HepG2 (cell line): ENCODE data around the gene MRPL43. TPM values are rescaled to one million over a fixed set of nuclear protein-coding genes. Genes with fewer than 3 reads are reported as not detected.

Experiments
- BRD4 ChIP-seq: sonication (generic); formaldehyde crosslinking; IDR thresholded peaks from 2 replicates; pipeline ENCODE4 v1.4.0; 2020; ENCODE audit warnings: missing genetic modification reagents
- ELF1 ChIP-seq: sonication (generic); formaldehyde crosslinking; IDR thresholded peaks from 2 replicates; pipeline ENCODE4 v1.4.0; 2020; ENCODE audit warnings: missing genetic modification reagents
- ETV5 ChIP-seq: IDR thresholded peaks from 2 replicates; pipeline ENCODE4 v1.6.1; 2018; ENCODE audit warnings: missing biosample characterization, missing genetic modification reagents, inconsistent platforms, borderline replicate concordance
- GLMP ChIP-seq: sonication (generic); formaldehyde crosslinking; IDR thresholded peaks from 2 replicates; pipeline ENCODE4 v1.9.0; 2021; ENCODE audit warnings: missing genetic modification reagents, mild to moderate bottlenecking, borderline replicate concordance
- HMG20B ChIP-seq: conservative IDR thresholded peaks from 2 replicates; pipeline ENCODE4 v1.6.1; 2016; ENCODE audit warnings: missing genetic modification reagents, missing compliant biosample characterization
- HMGA1 ChIP-seq: sonication (generic); formaldehyde crosslinking; conservative IDR thresholded peaks from 2 replicates; pipeline ENCODE4 v1.4.0; 2020; ENCODE audit warnings: missing genetic modification reagents
- MAFG ChIP-seq: sonication (generic); formaldehyde crosslinking; IDR thresholded peaks from 2 replicates; pipeline ENCODE4 v1.5.1; 2020; ENCODE audit warnings: mild to moderate bottlenecking, missing genetic modification reagents
- MXI1 ChIP-seq: IDR thresholded peaks from 3 replicates; pipeline ENCODE4 v1.6.1; 2012; ENCODE audit warnings: low read depth, low read length, inconsistent platforms, borderline replicate concordance
- NFATC3 ChIP-seq: sonication (generic); formaldehyde crosslinking; IDR thresholded peaks from 2 replicates; pipeline ENCODE4 v1.5.1; 2020; ENCODE audit warnings: mild to moderate bottlenecking, missing genetic modification reagents
- RARG ChIP-seq: sonication (generic); formaldehyde crosslinking; IDR thresholded peaks from 2 replicates; pipeline ENCODE4 v1.4.0; 2020; ENCODE audit warnings: low read depth, mild to moderate bottlenecking, missing genetic modification reagents
- REL ChIP-seq: sonication (generic); formaldehyde crosslinking; conservative IDR thresholded peaks from 2 replicates; pipeline ENCODE4 v1.8.0; 2022; ENCODE audit warnings: mild to moderate bottlenecking, missing genetic modification reagents, moderate library complexity
- SOX6 ChIP-seq, 2 experiments: fragments of 450-650 bp in 1 of 2; sonication (generic) in 1 of 2; formaldehyde crosslinking in 1 of 2; IDR thresholded peaks; 2 replicates each; pipeline versions ENCODE4 v1.4.0 to v1.6.1; 2017 to 2020; ENCODE audit warnings: antibody characterized with exemption in 1 of 2, mild to moderate bottlenecking in 1 of 2, missing genetic modification reagents in 1 of 2
- SP4 ChIP-seq: sonication (generic); formaldehyde crosslinking; IDR thresholded peaks from 2 replicates; pipeline ENCODE4 v1.8.1; 2023; ENCODE audit warnings: mild to moderate bottlenecking, missing genetic modification reagents
- ZBTB25 ChIP-seq: IDR thresholded peaks from 2 replicates; pipeline ENCODE4 v1.6.1; 2018; ENCODE audit warnings: missing genetic modification reagents
- ZBTB8A ChIP-seq: sonication (generic); formaldehyde crosslinking; IDR thresholded peaks from 2 replicates; pipeline ENCODE4 v1.4.0; 2020; ENCODE audit warnings: mild to moderate bottlenecking, low read depth, missing genetic modification reagents, borderline replicate concordance
- ZFP1 ChIP-seq: IDR thresholded peaks from 2 replicates; pipeline ENCODE4 v1.6.1; 2016
- ZFP37 ChIP-seq: sonication (generic); formaldehyde crosslinking; IDR thresholded peaks from 2 replicates; pipeline ENCODE4 v1.4.0; 2020; ENCODE audit warnings: missing genetic modification reagents, borderline replicate concordance
- ZFP90 ChIP-seq: sonication (generic); formaldehyde crosslinking; IDR thresholded peaks from 2 replicates; pipeline ENCODE4 v1.8.0; 2022; ENCODE audit warnings: missing genetic modification reagents, mild to moderate bottlenecking, inconsistent platforms, borderline replicate concordance
- ZNF234 ChIP-seq: sonication (generic); formaldehyde crosslinking; conservative IDR thresholded peaks from 2 replicates; pipeline ENCODE4 v1.5.1; 2020; ENCODE audit warnings: mild to moderate bottlenecking, missing genetic modification reagents
- ZNF274 ChIP-seq: sonication (generic); formaldehyde crosslinking; IDR thresholded peaks from 2 replicates; pipeline ENCODE4 v1.5.1; 2020; ENCODE audit warnings: mild to moderate bottlenecking, missing genetic modification reagents
- ZNF335 ChIP-seq: sonication (generic); formaldehyde crosslinking; IDR thresholded peaks from 2 replicates; pipeline ENCODE4 v1.4.0; 2020; ENCODE audit warnings: missing genetic modification reagents
- ZNF530 ChIP-seq: sonication (generic); formaldehyde crosslinking; IDR thresholded peaks from 2 replicates; pipeline ENCODE4 v1.5.0; 2020; ENCODE audit warnings: low read depth, mild to moderate bottlenecking, missing genetic modification reagents
- ZNF543 ChIP-seq: sonication (generic); formaldehyde crosslinking; IDR thresholded peaks from 2 replicates; pipeline ENCODE4 v1.4.0; 2020; ENCODE audit warnings: mild to moderate bottlenecking, missing genetic modification reagents
- ZNF552 ChIP-seq: sonication (generic); formaldehyde crosslinking; IDR thresholded peaks from 2 replicates; pipeline ENCODE4 v1.9.0; 2022; ENCODE audit warnings: missing genetic modification reagents, mild to moderate bottlenecking, borderline replicate concordance
- ZNF577 ChIP-seq: sonication (generic); formaldehyde crosslinking; IDR thresholded peaks from 2 replicates; pipeline ENCODE4 v1.4.0; 2020; ENCODE audit warnings: mild to moderate bottlenecking, low read depth, missing genetic modification reagents, borderline replicate concordance
- ZNF614 ChIP-seq: IDR thresholded peaks from 2 replicates; pipeline ENCODE4 v1.6.1; 2018; ENCODE audit warnings: missing biosample characterization, missing genetic modification reagents, inconsistent platforms, borderline replicate concordance
- ZNF615 ChIP-seq: sonication (generic); formaldehyde crosslinking; IDR thresholded peaks from 2 replicates; pipeline ENCODE4 v1.5.0; 2020; ENCODE audit warnings: mild to moderate bottlenecking, missing genetic modification reagents, borderline replicate concordance
- ZNF776 ChIP-seq: sonication (generic); formaldehyde crosslinking; IDR thresholded peaks from 2 replicates; pipeline ENCODE4 v1.4.0; 2020; ENCODE audit warnings: mild to moderate bottlenecking, missing genetic modification reagents
- ZNF780A ChIP-seq: sonication (generic); formaldehyde crosslinking; IDR thresholded peaks from 2 replicates; pipeline ENCODE4 v1.8.0; 2022; ENCODE audit warnings: mild to moderate bottlenecking, missing genetic modification reagents, moderate library complexity
- polyA plus RNA-seq, 8 experiments: library from polyadenylated mRNA; depleted of rRNA in 3 of 8; stranded (reverse) in 7 of 8; unstranded in 1 of 8; fragments of >200 nt; fragmentation: Illumina TruSeq in 4 of 8; extraction: Trizol in 4 of 8; gene quantifications; 2 replicates each; pipeline versions ENCODE4 v1.2.1 to v1.2.3, GENCODE V29; 2011 to 2016; ENCODE audit warnings: low read depth in 4 of 8, missing spikeins in 1 of 8, mixed read lengths in 1 of 8; ENCODE audit not compliant: insufficient read depth in 1 of 8
- total RNA-seq, 5 experiments: library from RNA; depleted of rRNA; stranded (reverse); fragments of >200 nt; fragmentation: Illumina TruSeq; extraction: Trizol; gene quantifications; 2 replicates each; pipeline ENCODE4 v1.2.3, GENCODE V29; 2016; ENCODE audit warnings: low read depth in 1 of 5

The MRPL43 gene
- total and polyA plus RNA-seq, 2 of the 13 experiments (the other 11 are each of a cell fraction or from before 2014, with no cell fraction given), result 71.0 to 73.7 TPM

- TF ChIP-seq ZNF543 (CRISPR knock-in tag) (0 out of 2 replicates have a peak, but pooled peaks have one; percentile 63), ELF1 (CRISPR knock-in tag) (no peak), ZNF552 (CRISPR knock-in tag) (0 out of 2 replicates have a peak, but pooled peaks have one; percentile 49), ZNF577 (CRISPR knock-in tag) (no peak), ZFP37 (CRISPR knock-in tag) (0 out of 2 replicates have a peak, but pooled peaks have one; percentile 22), HMG20B (no peak), ZNF776 (CRISPR knock-in tag) (no peak; the same call in none of the 2 replicates), SOX6 (IDR thresholded peaks at IDR 0.05) (no peak), SOX6 (CRISPR knock-in tag; IDR thresholded peaks at IDR 0.05) (peak; percentile 68), ZNF530 (CRISPR knock-in tag) (no peak), SP4 (CRISPR knock-in tag) (0 out of 2 replicates have a peak, but pooled peaks have one; percentile 54), ZBTB25 (CRISPR knock-in tag) (no peak), MXI1 (peak; percentile 37; the same call in 1 of the 3 replicates), ZNF274 (CRISPR knock-in tag) (peak; percentile 56; the same call in 1 of the 2 replicates), ZNF615 (peak; percentile 65; the same call in 1 of the 2 replicates), ETV5 (CRISPR knock-in tag) (no peak), ZBTB8A (CRISPR knock-in tag) (peak; percentile 65; the same call in 1 of the 2 replicates), NFATC3 (no peak), HMGA1 (CRISPR knock-in tag) (no peak), ZNF614 (CRISPR knock-in tag) (peak; percentile 34; the same call in 1 of the 2 replicates), ZNF234 (no peak), ZNF780A (CRISPR knock-in tag) (no peak), REL (CRISPR knock-in tag) (peak; percentile 78; the same call in 1 of the 2 replicates), RARG (CRISPR knock-in tag) (no peak), BRD4 (peak; percentile 87; the same call in 1 of the 2 replicates), ZFP1 (CRISPR knock-in tag) (no peak), ZFP90 (CRISPR knock-in tag) (peak; percentile 67; the same call in 1 of the 2 replicates), GLMP (CRISPR knock-in tag) (0 out of 2 replicates have a peak, but pooled peaks have one; percentile 28), MAFG (CRISPR knock-in tag) (no peak), ZNF335 (no peak)
Measured at GRCh38 chr10:100969187-100970075, 17.9 kb downstream of the MRPL43 start, which contains the start of gene SEMA4G (continued).
